GM23248 (cell line): Measurements from ENCODE around the gene C1QL2.

Experiments
- EZH2 ChIP-seq: fragments of 200-600 bp; sonication (generic); IDR thresholded peaks from 2 replicates; pipeline ENCODE4 v1.6.1; 2018; ENCODE audit warnings: antibody characterized with exemption, mild to moderate bottlenecking; ENCODE audit not compliant: insufficient read depth, poor library complexity, severe bottlenecking
- EZH2phosphoT487 ChIP-seq: fragments of 200-600 bp; sonication (generic); IDR thresholded peaks from 2 replicates; pipeline ENCODE4 v1.6.1; 2018; ENCODE audit warnings: antibody characterized with exemption, moderate library complexity, mild to moderate bottlenecking, low read depth; ENCODE audit not compliant: insufficient read depth

DNA sequence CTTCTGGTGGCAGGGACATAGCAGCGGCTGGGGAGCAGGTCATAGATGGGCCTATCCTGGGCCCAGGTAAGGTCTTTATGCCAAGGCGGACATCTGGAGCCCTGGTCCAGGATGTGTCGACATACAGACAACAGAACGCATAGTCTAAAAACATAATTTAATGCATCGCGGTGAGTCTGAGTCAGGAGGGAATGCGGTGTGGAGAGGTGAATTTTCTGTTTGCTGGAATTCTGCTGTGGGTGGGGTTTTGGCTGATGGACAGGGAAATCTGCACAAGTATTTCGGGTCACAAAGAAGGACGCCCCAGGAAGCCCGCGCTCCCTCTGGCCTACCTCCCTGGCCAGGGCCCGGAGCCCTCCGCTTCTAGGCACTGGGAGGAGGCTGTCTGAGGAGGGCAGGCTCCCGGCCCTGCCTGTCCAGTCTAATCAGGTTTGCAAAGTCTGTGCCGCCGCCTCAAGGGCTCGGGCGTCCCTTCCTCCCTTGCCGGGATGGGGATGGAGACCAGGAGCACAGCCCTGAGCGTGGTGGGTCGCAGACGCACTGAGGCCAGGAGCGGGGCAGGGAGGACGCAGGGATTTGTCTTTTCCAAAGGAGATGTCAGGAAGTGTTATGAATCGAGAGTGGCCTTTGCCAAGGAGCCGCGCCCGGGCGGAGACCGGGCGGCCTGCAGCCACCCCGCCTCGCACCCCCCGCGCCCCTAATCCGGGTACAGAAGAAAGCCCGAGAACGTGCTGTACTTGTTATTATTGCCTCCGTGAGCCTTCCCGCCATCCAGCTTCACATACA is 2.3 kb downstream of the C1QL2 start:
- TF ChIP-seq EZH2phosphoT487 (peak; percentile 46; the same call in 1 of the 2 replicates), EZH2 (peak; percentile 21)
